ENCODE measurements around the gene PID1.

DNA sequence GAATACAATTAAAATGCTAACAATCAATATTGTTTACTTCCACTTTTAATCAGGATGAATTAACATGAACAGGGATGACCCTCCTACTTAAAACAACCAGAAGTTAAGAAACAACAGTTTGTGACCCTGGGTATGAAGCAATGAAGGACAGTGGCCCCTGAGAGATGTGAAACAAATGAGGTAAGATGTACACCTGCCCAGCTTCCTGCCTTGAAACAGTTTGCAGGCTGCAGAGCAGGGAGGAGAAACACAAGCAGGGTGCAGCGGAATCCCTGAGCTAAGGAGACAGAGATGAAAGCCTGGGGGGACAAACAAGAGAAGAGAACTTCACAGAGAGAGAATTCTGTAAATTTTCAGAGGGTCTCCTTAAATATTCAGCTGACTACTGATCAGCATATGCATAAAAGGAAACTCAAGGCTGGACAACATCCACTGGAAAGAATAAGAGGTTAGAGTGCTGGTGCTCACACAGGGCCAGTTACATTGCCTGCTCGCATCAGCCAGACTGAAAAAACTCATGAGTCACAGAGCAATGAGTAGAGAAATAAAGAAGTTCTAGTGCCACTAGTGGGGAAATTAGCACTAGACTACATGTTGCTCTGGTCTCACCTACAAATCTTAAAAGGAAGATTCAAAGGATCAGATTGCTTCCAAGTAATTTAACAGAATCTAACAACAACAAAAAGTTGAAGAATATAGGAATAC is 106.4 kb downstream of the PID1 start:
- TF ChIP-seq CTCF (IDR thresholded peaks at IDR 0.05 in 8 of 11, conservative IDR thresholded peaks at IDR 0.05 in 3 of 11) (no peak), POLR2AphosphoS5 (IDR thresholded peaks at IDR 0.05) (no peak), POLR2A (IDR thresholded peaks at IDR 0.05) (no peak)
